M059J (cell line): ENCODE results near the gene ADAP1. TPM values are rescaled to one million over a fixed set of nuclear protein-coding genes. Genes with fewer than 3 reads are reported as not detected.
"Not testable (repeated sequence)": the region's sequence is repeated elsewhere in the genome, so short reads cannot be mapped to it uniquely, and the experiment has no call there.

ENCODE experiments used
- DNase-seq: peaks from one replicate; pipeline ENCODE4 v3.0.0-alpha.2; 2012; ENCODE audit warnings: low read depth
- total RNA-seq: library from RNA; depleted of rRNA; stranded (reverse); fragments of >200 nt; shearing (Covaris generic); gene quantifications from 2 replicates; pipeline ENCODE4 v1.2.3, GENCODE V29; 2014

ADAP1 gene
- total RNA-seq, 1 experiment from 2014 or later, result 0.84 TPM

DNA sequence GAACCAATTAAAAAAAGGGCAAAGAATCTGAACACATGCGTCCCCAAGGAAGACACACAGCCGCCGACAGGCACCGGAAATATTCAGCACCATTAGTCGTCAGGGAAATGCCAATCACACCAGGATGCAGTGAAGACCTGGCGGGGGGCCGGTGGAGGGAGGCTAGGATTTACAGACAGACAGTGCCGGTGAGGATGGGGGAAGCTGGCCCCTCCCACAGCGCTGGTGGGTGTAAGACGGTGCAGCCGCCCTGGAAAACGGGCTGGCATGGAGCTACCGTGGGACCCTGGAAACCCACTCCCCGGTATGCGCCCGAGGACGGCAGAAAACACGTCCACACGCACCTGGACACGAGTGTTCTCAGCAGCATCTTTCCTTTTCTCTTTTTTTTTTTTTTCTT is 4.8 kb upstream of the ADAP1 start:
- DNase-seq, result no peak

DNA sequence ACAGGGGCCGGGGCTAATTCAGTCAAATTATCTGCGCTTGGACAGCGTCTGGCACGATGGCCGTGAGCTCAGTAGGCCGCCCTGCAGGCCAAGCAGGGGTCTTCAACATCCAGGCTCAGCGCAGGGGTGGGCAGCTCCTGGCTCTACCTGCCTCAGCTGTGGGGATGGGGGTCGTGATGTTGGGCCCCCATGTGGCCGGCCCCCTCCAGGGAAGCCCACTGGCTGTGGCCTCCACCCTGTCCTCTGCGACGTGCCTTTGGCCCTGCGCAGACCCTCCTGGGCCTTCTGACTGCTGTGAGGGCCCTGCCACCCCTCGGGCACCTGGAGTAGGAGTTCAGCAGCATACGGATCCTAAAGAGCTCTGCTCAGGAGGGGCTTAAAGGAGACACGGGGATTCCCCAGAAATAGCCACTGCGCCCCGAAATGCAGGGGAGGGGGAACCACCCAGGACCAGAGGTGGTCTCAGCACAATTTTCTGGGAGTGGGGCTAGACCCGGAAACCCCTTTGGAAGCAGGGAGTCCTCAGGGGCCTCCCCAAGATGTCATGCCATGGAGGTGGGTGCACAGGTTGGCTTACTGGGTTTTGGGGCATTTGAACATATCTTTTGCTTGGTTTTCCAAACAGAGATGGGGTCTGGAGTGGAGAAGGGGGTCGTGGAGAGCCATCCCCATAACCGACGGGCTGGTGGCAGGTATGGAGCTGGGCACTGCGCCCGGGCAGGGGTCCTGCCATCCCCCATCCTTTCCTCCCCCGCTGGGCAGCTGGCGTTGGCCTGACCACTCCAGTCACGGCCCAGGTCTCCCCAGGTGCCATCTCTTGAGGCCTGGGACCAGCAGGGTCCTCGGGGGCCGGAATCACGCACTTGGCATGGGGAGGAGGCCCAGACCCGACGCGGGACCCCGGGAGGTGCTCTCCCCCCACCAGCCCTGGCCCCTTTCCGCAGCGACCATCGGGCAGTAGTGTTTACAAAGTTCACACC is 4.0 kb upstream of the ADAP1 start:
- DNase-seq, result no peak

DNA sequence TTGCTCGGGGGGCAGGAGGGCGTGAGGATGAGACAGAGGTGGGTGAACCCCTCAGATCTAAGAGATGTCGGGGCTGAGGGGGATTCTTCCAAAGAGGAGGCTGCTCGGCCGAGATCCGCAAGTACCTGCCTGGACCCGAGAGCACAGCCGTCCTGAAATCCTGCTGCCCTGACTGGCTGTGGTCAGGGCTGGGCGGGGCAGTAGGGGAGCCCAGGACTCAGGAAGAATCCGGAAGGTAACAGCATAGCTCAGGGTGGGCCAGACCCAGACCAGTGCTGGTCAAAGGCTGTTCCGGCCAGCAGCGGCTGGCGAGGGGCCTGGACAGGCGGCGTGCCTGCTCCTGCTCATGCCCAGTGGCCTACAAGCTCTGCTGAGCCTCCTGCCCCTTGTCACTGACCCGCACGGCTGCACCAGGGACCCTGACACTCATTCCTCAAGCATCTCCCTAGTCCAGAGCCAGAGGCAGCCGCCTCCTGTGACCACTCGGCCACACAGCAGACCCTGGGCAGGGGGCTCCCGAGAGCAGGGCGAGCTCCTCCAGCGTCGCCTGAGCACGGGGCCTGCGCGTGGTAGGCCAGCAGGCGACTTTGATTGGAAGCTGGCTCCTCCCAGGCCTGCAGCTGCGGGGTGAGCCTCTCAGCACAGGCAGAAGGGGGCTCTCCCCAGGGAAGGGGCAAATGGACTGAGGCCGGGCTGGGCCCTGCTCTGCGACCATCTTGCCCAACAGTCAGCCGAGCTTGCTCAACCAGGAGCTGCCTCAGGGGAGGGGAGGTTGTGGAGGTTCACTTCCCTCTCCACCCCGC is 3.1 kb upstream of the ADAP1 start:
- DNase-seq, result no peak

DNA sequence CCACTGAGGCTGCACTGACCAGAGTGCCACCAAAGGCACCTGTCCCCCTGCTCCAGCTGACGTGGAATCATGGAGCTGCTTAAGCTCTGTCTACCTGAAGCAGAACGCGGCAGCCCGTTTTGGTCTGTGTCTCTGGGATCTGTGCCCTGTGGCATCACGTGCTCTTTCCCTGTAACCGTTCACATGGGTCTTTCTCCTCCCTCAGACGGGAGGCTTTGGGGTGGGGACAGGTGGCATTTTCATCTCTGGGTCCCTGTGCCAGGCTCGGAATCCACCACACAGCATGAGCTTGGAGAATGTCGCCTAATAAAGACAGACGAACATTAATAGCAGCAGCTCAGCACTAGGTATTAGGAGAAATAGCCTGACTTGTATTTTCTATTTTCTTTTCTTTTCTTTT is 1.6 kb upstream of the ADAP1 start:
- no peak for DNase-seq

DNA sequence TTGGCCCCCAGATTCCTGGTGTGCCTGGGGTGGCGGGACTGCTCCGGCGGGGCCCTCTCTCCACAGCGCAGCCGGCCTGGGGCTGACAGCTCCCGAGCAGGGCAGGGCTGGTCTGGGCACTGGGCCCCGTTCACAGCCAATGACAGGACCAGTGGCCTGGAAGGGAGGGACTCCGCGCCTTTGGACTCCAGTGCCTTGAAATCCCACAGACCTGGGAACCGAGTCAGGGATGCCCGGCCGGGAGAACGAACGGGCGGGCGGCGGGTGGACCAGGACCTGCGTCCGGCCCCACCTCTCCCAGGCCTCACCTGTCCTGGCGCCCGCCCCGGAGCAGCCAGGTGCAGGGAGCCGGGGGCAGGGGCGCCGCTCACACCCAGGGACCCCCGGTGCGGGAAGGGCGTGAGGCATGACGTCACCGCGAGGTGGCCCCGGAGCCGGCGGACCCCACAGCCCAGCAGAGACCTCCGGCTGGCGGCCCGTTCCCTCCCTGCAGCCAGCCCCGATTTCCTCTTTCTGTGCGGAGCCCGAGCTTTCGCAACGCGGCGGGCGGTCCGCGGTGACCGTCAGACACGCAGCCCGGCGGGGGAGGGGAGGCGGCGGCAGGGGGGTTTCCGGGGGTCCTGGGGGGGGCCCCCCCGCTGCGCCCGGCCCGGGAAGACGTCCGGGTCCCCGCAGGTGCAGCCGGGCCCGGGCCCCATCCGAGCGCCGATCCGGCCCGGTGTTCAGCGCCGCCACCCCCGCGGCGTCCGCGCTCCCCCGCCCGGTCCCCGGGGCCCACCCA is 743 bp downstream of the ADAP1 start:
- peak; percentile 31 for DNase-seq

DNA sequence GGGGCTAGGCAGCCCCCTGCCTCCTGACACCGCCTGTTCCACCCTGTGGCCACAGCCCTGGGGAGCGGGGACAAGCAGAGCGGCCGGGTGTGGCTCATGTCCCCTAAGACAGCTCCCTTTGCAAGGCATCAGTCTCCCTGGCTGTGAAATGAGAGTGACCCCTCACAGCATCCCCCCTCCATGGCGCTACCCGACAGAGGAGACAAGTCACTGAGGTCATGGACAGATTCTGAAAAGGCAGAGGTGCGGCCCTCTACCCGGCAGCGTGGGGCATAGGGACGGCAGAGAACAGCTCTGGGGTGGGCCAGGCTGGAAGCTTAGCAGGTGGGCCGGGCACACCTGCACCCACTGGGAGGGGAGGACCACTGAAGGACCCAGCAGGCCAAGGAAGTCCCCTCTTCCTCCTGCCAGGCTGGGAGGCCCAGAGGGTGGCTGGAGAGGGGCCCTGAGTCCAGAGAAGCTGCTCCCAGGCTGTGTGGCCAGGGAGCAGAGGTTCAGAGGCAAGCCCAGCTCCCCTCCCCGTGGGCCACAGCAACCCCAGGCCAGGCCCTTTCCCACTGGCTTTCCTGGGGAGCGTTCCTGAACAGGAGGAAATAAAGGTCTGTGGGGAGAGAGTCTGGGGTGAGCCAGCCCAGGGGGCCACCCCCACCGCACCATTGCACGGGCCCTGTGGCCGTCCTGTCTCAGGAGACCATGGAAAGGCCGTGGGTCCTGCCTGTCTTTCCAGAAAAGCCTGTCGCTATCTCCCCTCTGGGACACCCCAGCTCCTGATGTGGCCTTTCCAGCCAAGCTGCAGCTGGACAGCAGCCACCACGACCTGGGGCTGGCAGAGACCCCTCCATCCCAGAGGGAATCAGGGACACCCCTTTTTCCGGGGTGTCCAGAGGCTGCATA is 1.7 kb downstream of the ADAP1 start:
- no peak for DNase-seq

DNA sequence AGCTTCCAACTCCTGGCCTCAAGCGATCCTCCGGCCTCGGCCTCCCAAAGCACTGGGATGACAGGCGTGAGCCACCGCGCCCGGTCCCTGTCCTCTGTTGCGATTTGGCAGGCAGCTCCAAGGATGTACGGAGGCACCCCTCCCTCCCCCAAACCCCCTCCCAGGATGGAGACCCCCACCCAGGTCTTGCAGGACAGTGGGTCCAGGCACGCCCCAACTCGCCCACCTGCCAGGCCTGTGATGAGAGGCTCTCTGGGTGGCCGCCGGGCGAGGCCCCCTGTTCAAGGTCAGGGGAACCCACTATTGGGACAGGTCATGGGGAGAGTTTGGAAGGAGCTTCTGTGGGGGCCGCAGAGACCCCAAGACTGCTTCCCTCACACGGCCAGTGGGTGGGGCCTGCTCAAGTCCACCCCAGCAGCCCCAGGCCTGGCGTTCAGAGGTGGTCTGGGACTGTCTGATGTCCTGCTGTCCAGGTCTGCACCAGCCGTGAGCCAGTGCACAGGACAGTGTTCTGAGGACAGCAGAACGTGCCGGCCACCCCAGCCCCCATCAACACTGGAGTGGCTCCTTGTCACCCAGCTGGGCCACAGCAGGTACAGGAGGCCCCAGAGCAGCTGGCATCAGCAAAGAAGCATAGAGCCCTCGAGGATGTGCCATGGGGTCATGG is 2.5 kb downstream of the ADAP1 start:
- no peak for DNase-seq

DNA sequence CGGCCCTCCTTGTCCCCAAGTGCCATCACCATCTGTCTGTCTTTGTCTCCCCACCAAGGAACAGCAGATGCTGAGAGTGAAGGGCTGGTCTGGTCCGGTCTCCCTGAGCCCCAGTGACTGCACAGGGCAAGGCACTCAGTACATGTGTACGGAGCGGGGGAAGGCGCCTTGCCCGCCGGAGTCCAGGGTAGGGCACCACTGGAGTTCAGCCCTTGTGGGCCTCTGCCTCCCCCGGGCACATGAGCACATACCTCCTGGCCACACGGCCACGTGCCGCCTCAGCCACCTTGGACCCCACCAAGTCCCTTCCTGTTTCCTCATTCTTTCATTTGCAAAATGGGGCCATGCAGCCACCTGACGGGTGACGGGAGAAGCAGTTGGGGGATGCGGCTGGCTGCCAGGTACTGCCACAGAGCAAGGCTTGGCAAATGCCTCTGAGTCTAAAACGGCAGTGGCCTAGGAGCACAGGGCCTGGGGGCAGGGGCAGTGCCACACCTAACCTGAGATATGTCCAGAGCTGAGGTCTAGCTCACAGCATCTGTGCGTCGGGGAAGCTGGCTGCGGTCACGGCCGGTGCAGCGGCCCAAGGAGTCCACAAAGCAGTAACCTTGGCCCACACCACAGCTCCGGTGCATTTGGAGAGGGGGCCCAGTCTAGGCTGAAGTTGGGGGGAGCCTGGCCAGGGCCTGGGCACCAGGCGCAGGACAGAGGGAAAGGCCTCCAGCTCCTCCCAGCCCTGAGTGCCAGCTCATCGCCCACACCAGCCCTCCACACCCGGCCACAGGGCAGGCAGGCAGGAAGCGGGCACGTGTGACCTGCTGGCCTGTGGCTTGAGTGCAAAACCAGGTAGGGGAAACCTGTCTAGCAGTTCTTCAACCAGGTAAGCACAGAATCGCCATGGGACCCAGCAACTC is 5.2 kb downstream of the ADAP1 start:
- DNase-seq, result peak; percentile 27

DNA sequence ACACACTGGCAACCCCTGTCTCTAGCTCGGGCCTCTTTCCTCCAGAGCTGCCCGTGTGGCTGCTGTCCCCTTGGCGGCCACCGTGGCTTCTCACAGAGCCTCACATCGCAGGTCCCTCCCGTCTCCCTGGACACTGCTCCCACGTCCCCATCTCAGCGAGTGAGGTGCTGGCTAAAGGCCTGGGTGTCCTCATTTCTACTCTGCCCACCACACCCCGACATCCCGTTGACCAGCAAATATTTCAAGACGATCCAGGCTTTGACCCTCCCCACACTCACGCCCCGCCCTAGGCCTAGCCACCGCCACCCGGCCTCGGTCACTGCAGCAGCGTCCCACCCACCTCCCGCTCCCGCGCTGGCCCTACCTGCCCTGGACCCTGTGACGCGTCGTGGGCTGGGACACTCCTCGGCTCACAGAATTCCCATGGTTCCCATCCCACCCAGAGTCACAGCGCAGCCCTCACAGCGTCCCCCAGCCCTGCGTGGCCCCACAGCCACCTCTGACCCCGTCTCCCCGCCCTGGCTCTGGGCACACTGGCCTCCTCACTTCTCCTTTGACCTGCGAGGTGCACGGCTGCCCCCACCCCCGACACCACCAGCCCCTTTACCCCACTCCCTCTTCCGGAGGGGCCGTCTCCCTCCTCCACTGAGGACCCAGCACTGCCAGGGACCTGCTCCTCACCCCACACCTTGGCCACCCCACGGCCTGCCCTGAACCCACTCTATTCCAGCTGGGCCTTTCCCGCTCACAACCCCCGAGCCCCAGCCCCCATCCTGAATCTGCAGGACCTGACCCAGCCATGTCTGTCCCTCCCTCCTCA is 6.9 kb downstream of the ADAP1 start:
- DNase-seq, result no peak

DNA sequence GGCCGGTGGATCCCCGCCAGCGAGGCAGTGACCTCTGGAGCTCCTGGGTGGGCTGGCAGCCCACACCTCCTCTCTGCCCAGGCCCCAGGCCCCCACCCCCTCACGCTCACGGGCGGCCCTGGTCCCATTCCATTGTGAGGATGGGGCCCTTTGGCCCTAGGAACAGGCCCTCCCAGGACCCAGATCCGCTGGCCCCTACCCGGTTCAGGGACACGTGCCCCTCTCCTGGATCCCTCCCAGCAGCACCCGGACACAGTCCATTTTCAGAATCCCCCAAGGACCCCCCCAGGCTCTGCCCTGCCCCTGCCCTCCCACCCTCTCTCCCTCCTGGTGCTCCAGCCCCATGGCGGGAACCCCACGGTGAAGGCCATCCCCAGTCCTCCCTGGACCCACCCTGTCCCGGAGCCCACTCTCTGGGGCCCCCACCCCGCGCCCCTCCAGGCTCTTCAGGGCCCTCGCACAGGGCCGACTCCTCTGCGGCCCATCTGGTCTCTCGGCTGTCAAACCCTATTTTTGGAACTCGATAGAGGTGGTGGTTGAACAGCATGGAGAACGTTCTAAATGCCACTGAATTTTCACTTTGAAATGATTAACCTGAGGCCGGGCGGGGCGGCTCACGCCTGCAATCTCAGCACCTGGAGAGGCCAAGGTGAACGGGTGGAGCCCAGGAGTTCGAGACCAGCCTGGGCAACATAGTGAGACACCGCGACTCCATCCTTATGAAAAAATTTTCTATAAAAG is 8.1 kb downstream of the ADAP1 start:
- no peak for DNase-seq

DNA sequence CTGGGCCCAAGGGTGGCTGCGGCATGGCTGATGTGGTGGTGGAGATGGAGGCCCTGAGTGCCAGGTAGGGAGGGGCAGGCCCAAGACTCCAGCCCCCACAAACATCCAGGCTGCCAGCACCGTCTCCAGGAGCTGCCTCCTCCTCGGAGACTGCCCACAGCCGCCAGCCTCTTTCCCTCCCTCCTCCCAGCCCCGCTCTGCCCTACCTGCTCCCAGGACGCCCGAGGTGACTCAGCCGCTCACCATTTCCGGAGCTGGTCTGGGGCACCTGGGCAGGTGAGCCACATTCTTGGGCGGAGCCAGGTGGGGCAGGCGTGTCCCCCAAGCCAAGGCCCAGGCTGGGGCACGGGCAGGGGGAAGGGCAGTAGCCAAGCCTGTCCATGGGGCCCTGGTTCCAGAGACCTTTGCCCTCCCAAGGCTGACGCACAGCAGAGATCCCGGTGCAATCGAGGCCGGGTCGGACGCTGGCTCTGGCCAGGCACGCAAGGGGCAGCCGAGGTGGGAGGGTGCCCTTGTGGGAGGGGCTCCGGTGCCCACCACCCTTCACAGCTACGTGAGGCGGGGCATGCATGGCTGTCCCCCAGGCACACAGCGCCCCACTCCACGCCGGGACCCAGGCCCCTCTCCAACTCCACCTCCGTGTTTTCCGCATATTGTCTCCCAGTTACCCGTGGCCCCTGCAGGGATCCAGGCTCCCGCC is 8.8 kb downstream of the ADAP1 start:
- DNase-seq, result no peak

DNA sequence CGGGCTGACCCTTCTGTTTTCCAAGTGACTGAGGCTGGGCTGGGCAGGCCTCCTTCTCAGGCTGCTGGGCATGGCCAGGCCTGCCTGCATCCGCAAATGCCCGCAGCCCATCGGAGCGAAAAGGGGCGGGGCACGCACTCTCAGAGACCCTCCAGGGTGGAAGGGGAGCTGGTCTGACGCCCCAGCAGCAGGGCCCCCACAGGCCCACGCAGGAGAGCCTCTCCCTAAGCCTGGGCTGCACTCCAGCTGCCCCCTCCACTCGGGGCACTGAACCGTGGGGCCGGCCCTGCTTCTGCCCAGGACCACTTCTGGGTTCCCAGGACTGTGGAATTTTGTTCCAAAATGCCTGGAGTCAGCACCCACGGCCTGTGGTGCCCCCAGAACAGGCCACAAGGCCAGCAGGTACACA is 9.3 kb downstream of the ADAP1 start:
- DNase-seq, result no peak

DNA sequence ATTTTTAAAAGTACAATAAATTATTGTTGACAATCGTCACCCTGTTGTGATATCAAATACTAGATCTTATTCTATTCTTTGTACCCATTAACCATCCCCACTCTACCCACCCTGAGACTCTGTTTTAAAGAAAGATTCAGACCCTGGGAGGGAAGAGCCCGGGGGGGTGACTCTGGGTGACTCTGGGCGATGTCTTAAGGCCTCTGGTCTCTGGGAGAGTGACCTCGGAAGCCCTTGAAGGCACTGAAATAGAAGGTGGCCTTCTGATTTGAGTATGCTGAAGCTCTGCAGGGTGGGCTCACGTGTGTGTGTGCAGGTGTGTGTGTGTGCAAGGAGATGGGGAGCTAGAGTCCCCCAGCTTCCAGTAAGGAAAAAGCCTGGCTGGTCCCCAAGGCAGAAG is 9.7 kb downstream of the ADAP1 start:
- DNase-seq, result no peak

DNA sequence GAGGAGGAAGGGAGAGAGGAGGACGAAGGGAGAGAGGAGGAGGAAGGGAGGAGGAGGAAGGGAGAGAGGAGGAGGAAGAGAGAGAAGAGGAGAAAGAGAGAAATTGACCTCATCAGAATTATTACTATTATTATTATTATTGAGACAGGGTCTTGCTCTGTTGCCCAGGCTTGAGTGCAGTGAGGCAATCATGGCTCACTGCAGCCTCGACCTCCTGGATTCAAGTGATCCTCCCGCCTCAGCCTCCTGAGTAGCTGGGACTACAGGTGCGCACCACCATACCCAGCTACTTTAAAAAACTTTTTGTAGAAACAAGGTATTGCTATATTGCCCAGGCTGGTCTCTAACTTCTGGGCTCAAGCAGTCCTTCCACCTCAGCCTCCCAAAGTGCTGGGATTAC is 10.7 kb downstream of the ADAP1 start:
- DNase-seq, result not testable (repeated sequence)

DNA sequence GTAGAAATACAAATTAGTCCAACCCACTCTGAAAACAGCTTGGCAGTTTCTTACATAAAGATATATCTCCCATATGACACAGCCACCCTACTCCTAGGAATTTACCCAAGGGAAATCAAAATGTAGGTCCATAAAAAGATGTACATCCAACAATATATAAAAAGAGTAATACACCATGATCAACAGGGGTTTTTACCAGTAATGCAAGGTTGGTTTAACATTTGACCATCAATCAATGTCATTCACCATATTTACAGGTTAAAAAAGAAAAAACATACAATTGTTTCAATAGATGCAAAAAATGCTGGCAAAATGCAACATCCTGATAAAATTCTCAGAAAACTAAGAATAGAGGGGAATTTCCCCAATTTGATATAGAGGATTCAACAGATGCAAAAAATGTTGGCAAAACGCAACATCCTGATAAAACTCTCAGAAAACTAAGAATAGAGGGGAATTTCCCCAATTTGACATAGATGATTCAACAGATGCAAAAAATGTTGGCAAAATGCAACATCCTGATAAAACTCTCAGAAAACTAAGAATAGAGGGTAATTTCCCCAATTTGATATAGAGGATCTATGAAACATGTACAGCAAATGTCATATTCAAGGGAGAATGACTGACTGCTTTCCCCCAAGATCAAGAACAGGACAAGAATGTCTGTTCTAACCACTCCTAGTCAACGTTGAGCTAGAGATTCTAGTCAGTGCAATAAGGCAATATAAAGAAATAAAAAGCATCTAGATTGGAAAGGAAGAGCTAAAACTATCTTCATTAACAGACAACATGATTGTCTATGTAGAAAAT is 13.7 kb downstream of the ADAP1 start:
- no peak for DNase-seq

DNA sequence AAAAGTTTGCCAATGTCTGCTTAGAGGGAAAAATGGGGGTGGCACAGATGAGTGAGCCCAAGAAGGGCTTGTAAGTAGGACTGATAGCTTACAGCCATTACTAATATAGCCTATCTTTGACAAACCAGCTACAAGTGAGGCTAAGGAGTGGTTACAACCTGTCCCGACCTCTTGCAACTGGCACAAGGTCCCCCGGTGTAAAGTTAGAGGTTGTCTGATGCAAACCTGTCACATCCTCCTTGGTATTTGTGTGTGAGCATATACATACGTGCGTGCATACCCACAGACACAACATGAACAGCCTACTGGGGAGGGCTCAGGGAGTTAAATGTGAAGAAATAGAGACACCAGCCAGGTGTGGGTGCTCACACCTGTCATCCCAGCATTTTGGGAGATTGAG is 14.6 kb downstream of the ADAP1 start:
- DNase-seq, result no peak
